NOMO-1 (cell line): ENCODE data around the gene RPL35.

Source experiments
- DNase-seq, 2 experiments: peaks; one replicate each; lab custom pipeline; 2025; ENCODE audit not compliant: unreplicated experiment in 2 of 2; lab: John Stamatoyannopoulos, UW

RPL35 gene

DNA sequence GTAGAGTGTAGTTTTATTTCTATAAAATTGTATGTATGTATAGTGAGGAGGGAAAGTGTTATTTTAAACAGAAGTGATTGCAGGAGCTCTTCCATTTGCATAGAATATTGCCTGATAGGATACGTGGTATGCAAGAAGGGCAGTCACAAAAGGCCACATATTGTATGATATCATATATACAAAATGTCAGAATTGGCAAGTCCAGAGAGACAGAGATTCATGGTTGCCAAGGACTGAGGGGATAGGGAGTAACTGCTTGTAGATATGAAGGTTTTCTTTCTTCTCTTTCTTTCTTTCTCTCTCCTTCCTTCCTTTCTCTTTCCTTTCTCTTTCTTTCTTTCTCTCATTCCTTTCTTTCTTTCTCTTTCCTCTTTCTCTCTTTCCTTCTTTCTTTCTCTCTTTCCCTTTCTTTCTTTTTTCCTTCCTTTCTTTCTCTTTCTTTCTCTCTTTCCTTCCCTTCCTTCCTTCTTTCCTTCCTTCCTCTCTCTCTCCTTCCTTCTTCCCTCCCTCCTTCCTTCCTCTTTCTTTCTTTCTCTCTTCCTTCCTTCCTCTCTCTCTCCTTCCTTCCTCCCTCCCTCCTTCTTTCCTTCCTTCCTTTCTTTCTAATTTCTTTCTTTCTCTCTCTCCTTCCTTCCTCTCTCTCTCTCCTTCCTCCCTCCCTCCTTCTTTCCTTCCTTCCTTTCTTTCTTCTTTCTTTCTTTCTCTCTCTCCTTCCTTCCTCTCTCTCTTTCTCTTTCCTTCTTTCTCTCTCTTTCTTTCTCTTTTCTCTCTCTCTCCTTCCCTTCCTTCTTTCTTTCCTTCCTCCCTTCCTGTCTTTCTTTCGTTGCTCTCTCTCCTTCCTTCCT lies 33.0 kb downstream of the RPL35 start:
- DNase-seq, result no peak

DNA sequence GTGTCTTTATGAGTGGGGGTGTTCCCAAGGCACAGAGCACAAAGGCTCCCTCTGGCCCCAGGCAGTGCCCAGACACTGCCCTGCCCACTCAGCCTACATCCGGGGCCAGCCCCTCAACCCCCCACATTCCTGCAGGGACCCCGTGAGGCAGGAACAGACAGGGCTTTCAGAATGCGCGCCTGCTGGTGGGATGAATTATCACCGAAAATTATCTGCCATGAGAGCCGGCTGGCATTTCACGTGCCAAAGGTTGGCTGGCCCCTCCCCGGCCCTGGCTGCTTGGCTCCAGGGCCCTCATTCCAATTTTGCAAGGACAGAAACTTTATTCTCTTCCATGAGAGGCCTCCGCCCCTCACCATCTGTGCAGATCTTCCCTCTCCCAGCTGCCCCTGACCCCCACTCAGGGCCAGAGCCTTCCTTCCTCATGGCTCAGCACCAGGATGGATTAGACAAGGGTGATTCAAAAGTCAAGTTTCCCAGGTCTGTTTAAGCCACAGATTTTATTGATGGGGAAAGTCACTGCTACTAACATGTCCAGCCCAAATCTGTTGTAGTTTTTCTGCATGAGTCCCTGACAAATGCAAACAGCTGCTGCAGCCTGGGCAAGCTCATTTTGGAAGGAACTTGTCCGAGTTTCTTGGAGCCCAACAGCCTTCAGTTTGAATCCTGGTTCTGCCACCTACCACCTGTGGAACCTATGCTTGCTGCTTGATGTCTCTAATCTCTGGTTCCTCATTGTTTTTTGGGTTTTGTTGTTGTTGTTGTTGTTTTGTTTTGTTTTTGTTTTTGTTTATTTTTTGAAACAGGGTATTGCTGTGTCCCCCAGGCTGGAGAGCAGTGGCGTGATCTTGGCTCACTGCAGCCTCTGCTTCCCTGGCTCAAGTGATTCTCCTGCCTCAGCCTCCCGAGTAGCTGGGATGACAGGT lies 40.8 kb downstream of the RPL35 start:
- no peak for DNase-seq

- DNase-seq, result no peak
These were observed 43.1 kb downstream of the RPL35 start for GRCh38 chr9:124818431-124819281.

- DNase-seq, result no peak
These were observed 46.2 kb downstream of the RPL35 start for GRCh38 chr9:124815601-124816000.

DNA sequence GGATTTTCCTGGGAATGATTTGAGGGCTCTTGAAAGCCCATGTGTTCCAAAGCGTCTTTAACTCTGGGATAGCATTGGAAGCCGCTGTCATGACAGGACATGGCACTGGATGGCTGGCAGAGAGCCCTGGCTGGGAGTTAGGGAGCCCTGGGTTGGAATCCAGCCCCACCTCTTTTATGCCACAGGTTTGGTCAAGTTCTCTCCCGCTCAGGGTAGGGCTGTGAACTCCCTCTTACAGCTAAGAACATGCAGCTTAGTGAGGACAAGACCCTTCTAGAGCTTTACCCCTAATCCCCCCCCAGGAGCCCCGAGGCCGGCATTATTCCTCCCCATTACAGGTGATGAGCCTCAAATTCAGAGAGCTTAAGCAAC lies 47.6 kb downstream of the RPL35 start:
- no peak for DNase-seq

- DNase-seq, result no peak
These were observed 48.1 kb downstream of the RPL35 start for GRCh38 chr9:124813501-124814163.

GRCh38 chr9:124813041-124813440 lies 48.7 kb downstream of the RPL35 start:
- DNase-seq, result no peak

DNA sequence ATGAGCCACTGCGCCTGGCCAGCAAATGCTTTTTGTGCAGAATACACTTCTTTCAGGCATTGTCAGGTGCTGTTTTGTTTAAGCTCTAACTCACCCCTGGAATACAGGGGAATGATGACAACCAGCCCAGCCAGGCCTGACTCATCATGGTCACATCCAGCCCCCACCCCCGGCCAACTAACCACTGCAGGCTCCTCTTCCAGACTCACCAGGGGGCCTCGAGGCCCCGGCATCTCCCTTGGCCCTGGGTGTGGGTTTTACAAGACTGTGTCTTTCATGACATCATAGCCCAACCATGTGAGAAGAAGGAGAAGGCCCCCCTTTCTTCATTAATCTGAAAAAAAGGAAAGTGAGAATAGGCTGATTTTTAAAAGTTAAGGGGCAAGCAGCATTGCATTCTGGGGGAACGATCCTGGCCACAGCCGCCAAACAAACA lies 49.3 kb downstream of the RPL35 start:
- no peak for DNase-seq

DNA sequence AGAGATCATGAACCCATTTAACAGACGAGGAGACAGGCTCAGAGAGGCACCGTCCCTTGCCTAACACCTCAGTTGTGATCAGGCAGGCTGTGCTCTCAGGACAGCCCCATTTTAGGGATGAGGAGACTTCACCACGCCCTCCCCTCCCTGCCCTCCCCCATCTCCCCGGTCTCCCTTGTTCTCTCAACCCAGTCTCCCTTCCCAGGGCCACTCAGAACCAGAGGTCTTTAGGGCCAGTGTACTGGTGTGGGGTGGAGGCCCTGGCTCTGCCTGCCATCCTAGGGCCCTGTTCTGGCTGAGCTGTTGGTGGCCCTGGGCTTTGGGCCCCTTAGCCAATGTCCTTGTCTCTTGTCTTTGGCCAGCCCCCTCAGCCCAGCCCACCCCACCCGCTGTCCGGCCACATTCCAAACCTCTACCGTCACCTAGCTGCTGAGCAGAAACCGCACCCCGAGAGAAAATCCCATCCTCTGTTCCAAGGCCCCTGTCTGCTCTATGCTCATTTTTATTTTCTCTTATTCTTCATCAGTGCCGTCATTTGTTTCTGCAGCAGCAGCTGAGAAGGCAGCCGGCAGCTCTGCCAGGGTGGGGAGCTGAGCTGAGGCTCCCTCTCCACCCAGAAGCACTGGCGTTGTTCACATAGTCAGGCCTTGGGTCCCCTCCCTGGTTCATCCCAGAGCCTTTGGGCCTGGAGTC lies 50.9 kb downstream of the RPL35 start:
- DNase-seq, result no peak

DNA sequence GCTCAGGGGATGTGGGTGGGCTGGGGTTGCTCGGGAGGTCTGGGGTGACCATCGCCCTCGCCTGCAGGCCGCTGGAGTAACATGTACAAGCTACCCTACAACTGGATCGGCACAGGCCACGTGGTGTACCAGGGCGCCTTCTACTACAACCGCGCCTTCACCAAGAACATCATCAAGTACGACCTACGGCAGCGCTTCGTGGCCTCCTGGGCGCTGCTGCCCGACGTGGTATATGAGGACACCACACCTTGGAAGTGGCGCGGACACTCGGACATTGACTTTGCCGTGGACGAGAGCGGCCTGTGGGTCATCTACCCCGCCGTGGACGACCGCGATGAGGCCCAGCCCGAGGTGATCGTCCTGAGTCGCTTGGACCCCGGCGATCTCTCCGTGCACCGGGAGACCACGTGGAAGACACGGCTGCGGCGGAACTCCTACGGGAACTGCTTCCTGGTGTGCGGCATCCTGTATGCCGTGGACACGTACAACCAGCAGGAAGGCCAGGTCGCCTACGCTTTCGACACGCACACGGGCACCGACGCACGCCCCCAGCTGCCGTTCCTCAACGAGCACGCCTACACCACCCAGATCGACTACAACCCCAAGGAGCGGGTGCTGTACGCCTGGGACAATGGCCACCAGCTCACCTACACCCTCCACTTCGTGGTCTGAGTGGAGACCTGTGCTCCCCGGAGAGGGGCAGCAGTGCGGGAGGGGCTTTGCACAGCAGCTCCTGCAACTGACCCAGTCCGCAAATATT lies 51.8 kb downstream of the RPL35 start:
- no peak for DNase-seq

- no peak for DNase-seq
These were observed 52.5 kb downstream of the RPL35 start for GRCh38 chr9:124809211-124809610.

DNA sequence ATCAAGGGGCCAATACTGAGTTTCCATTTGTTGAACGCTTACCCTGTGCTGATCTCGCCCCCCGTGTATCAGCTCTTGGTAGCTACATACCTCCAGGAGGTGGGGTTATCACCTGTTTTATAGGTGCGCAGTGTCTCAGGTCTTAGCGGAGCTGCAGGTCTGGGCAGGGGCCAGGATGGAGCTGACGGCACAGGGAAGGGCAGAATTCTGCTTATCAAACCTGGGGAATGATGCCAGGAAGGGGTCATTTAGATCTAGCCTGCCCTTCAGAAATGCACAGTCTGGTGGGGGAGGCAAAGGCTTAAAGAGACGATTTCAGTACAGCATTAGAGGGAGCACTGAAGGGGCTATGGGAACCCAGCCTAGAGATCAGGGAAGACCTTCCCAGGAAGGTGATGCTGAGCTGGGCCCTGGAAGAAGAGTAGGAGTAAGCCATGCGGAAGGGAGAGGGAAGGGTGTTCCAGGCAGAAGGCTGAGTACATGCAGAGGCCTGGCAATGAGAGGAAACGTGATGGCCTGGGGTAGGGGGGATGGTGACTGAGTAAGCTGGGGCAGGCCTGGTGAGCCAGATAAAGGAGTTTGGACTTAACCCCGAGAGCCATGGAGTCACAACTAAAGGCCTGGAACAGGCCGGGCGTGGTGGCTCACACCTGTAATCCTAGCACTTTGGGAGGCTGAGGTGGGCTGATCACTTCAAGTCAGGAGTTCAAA lies 53.4 kb downstream of the RPL35 start:
- DNase-seq, result no peak
